Endothelial cell of umbilical vein (primary cell): Measurements from ENCODE around the gene JAZF1. TPM values are rescaled to one million over a fixed set of nuclear protein-coding genes. Genes with fewer than 3 reads are reported as not detected.

Experiments
- BruUV-seq: library from RNA; stranded (reverse); fragments of 400-500 nt; replicated peaks from 2 replicates; lab custom pipeline; 2021; lab: Mats Ljungman, UMichigan
- CTCF ChIA-PET: fragments of 300-600, 350-600 bp; sonication (Branson Sonifier 250); formaldehyde crosslinking; loops from one replicate; lab custom pipeline; 2021; ENCODE audit warnings: antibody characterized with exemption, inconsistent platforms; lab: Charles Lee
- POLR2A ChIA-PET: fragments of 300-600, 350-600 bp; sonication (Branson Sonifier 250); formaldehyde crosslinking; loops from one replicate; lab custom pipeline; 2021; ENCODE audit warnings: antibody characterized with exemption, inconsistent platforms; lab: Charles Lee
- DNase-seq: peaks from one replicate; pipeline ENCODE4 v3.0.0-alpha.2; 2011; ENCODE audit warnings: low read depth, low spot score
- FAIRE-seq: peaks from 2 replicates; lab custom pipeline; 2011; peaks lifted over from hg19 to GRCh38; lab: Jason Lieb, UNC
- H2AFZ ChIP-seq: 2 replicates; pipeline ENCODE4 v1.6.0; 2012; ENCODE audit warnings: low read depth, low read length, control low read depth, inconsistent platforms
- H3K27ac ChIP-seq: 2 replicates; pipeline ENCODE4 v1.5.1; 2011; ENCODE audit warnings: low read depth, mild to moderate bottlenecking, control low read depth, low read length, moderate library complexity; ENCODE audit not compliant: insufficient read depth
- H3K27me3 ChIP-seq, 2 experiments: 2 replicates each; pipeline versions ENCODE4 v1.6.0 to v1.6.1; 2011; ENCODE audit warnings: low read length in 2 of 2, mixed read lengths in 1 of 2; ENCODE audit not compliant: control insufficient read depth in 2 of 2, insufficient read depth in 2 of 2
- H3K36me3 ChIP-seq, 2 experiments: 2 replicates in 1 of 2; 3 replicates in 1 of 2; pipeline ENCODE4 v1.5.1; 2011; ENCODE audit warnings: low read length in 2 of 2, mild to moderate bottlenecking in 1 of 2, moderate library complexity in 1 of 2; ENCODE audit not compliant: control insufficient read depth in 2 of 2, insufficient read depth in 2 of 2; ENCODE audit errors: extremely low read depth in 1 of 2
- H3K4me1 ChIP-seq: 3 replicates; pipeline ENCODE4 v1.5.1; 2011; ENCODE audit warnings: mild to moderate bottlenecking, low read length; ENCODE audit not compliant: control insufficient read depth, insufficient read depth; ENCODE audit errors: extremely low read depth
- H3K4me2 ChIP-seq: 2 replicates; pipeline ENCODE4 v1.6.1; 2011; ENCODE audit warnings: low read length, control low read depth, mixed read lengths; ENCODE audit not compliant: insufficient read depth
- H3K4me3 ChIP-seq, 3 experiments: fragments of 200-600 bp in 1 of 3; sonication (generic), shearing (Covaris generic) in 1 of 3; replicated peaks in 1 of 3; 2 replicates each; pipeline ENCODE4 v1.5.1; 2011 to 2016; ENCODE audit warnings: control low read depth in 3 of 3, low read length in 3 of 3, mild to moderate bottlenecking in 2 of 3, inconsistent platforms in 1 of 3, low read depth in 1 of 3, moderate library complexity in 1 of 3; ENCODE audit not compliant: insufficient read depth in 1 of 3
- H3K79me2 ChIP-seq: 2 replicates; pipeline ENCODE4 v1.6.0; 2012; ENCODE audit warnings: low read length, inconsistent platforms; ENCODE audit not compliant: control insufficient read depth, insufficient read depth
- H3K9ac ChIP-seq: replicated peaks from 2 replicates; pipeline ENCODE3; 2011; ENCODE audit warnings: low read length, control low read depth; ENCODE audit not compliant: insufficient read depth; ENCODE audit errors: extremely low read depth
- H3K9me1 ChIP-seq: replicated peaks from 3 replicates; pipeline ENCODE4 v1.6.0; 2011; ENCODE audit warnings: mild to moderate bottlenecking, low read length; ENCODE audit not compliant: control insufficient read depth, insufficient read depth; ENCODE audit errors: extremely low read depth
- H3K9me3 ChIP-seq: replicated peaks from 2 replicates; pipeline ENCODE4 v1.5.1; 2012; ENCODE audit warnings: low read length, inconsistent platforms; ENCODE audit not compliant: control insufficient read depth, insufficient read depth
- H4K20me1 ChIP-seq: replicated peaks from 2 replicates; pipeline ENCODE3; 2011; ENCODE audit warnings: mild to moderate bottlenecking, low read length; ENCODE audit not compliant: control insufficient read depth, insufficient read depth; ENCODE audit errors: extremely low read depth
- EZH2 ChIP-seq: IDR thresholded peaks from 2 replicates; pipeline ENCODE4 v1.6.1; 2012; ENCODE audit warnings: borderline replicate concordance, low read depth, mild to moderate bottlenecking, moderate library complexity, low read length, inconsistent platforms; ENCODE audit not compliant: severe bottlenecking
- FOS ChIP-seq: IDR thresholded peaks from 2 replicates; pipeline ENCODE4 v1.6.1; 2011; ENCODE audit warnings: mild to moderate bottlenecking, low read length, moderate library complexity, borderline replicate concordance; ENCODE audit not compliant: insufficient read depth
- GATA2 ChIP-seq: IDR thresholded peaks from 2 replicates; pipeline ENCODE4 v1.7.0; 2011; ENCODE audit warnings: low read depth, mild to moderate bottlenecking, moderate library complexity, mixed read lengths, low read length; ENCODE audit not compliant: insufficient read length, insufficient read depth
- JUN ChIP-seq: IDR thresholded peaks from 2 replicates; pipeline ENCODE4 v1.6.1; 2011; ENCODE audit warnings: borderline replicate concordance, low read depth; ENCODE audit not compliant: insufficient read length, insufficient read depth
- MYC ChIP-seq: IDR thresholded peaks from one replicate; pipeline ENCODE4 v1.6.1; 2011; ENCODE audit warnings: mild to moderate bottlenecking, low read depth, low read length
- POLR2A ChIP-seq: IDR thresholded peaks from 2 replicates; pipeline ENCODE4 v1.6.1; 2012; ENCODE audit warnings: low read depth, mild to moderate bottlenecking, control low read depth, low read length
- POLR2AphosphoS5 ChIP-seq: IDR thresholded peaks from 2 replicates; pipeline ENCODE4 v1.6.1; 2012; ENCODE audit warnings: low read depth, mild to moderate bottlenecking, control low read depth, low read length, moderate library complexity; ENCODE audit not compliant: insufficient read depth
- dilution Hi-C: fragments of 300-500 bp; cut with MboI; formaldehyde crosslinking; loops from one replicate; pipeline ENCODE4 v1.15.0; 2019; ENCODE audit warnings: low sequenced_read_pairs; ENCODE audit not compliant: extremely low pct_ligation_motif_present
- intact Hi-C: fragments of 100-400 bp; cut with micrococcal nuclease; formaldehyde crosslinking; loops from one replicate; pipeline ENCODE4 v1.10.0; 2022
- polyA plus RNA-seq, 4 experiments: library from polyadenylated mRNA; depleted of rRNA in 3 of 4; stranded (reverse) in 3 of 4; unstranded in 1 of 4; fragments of >200 nt; gene quantifications; 2 replicates each; pipeline versions ENCODE4 v1.2.1 to v1.2.3, GENCODE V29; 2011 to 2012; ENCODE audit warnings: missing spikeins in 1 of 4
- total RNA-seq: library from RNA; stranded (reverse); gene quantifications from 2 replicates; pipeline ENCODE4 v1.2.3, GENCODE V29; 2021
- TF ChIP-seq, protein P1 (sequence below): IDR thresholded peaks from 2 replicates; pipeline ENCODE4 v1.6.1; 2011; ENCODE audit not compliant: insufficient read depth, insufficient read length
- TF ChIP-seq, protein P2 (sequence below), 2 donors: IDR thresholded peaks; 1 replicate in 1 of 2; 2 replicates in 1 of 2; pipeline ENCODE4 v1.5.1; 2011; ENCODE audit warnings: low read length in 2 of 2, mild to moderate bottlenecking in 2 of 2, moderate library complexity in 2 of 2, control low read depth in 1 of 2, inconsistent platforms in 1 of 2, low read depth in 1 of 2; ENCODE audit not compliant: insufficient read depth in 1 of 2; ENCODE audit errors: extremely low read depth in 1 of 2

JAZF1 gene
- total and polyA plus RNA-seq, 2 donors (not counting 3 experiments of a cell fraction or from before 2014, with no cell fraction given), result 2.5 to 16.9 TPM

DNA sequence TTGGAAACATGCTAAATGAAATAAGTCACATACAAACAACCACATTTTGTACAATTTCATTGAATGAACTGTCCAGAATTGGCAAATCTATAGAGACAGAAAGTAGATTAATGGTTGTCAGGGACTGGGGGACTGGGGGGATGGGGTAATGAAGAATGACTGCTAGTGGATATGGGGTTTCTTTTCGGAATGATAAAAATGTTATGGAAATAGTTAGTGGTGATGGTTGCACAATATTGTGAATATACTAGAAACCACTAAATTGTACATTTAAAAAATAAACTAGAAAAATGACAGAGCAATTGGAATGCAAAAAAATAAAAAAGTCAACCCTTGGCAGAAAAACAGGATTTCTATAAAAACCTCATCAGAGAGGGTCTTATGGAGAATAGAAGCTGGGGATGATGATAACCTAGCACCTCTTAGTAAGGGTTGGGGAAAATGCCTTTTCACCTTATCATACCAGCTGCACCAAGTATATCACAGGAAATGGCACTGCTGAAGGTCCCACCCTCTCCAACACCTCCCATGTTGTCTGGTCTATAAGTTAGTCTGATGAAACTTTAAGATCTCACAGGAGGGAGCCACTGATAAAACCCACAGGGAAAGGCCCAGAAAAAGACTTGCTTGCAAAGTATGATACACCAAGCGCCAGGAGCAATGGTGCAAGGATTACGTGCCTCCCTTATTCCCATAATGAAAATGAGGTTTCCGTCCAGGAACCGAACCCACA lies 23.1 kb upstream of the JAZF1 start:
- Histone ChIP-seq H3K4me2 (no peak overlapping the region), H3K27me3 (peaks cover 2 to 6% of the 10 kb centered on the region in 2 experiments), H4K20me1 (no peaks in the 10 kb centered on the region), H3K36me3 (no peaks in the 10 kb centered on the region), H3K9me3 (no peaks in the 10 kb centered on the region), H3K4me3 (no peak overlapping the region), H3K79me2 (no peaks in the 10 kb centered on the region), H3K4me1 (peaks cover 15% of the 10 kb centered on the region), H2AFZ (no peak overlapping the region), H3K9me1 (no peaks in the 10 kb centered on the region), H3K27ac (no peak overlapping the region), H3K9ac (no peak overlapping the region)
- FAIRE-seq, result no peak
- TF ChIP-seq FOS (no peak), JUN (no peak), POLR2AphosphoS5 (no peak), GATA2 (no peak), MYC (no peak), EZH2 (no peak), POLR2A (no peak)
- TF ChIP-seq, protein P1, sequence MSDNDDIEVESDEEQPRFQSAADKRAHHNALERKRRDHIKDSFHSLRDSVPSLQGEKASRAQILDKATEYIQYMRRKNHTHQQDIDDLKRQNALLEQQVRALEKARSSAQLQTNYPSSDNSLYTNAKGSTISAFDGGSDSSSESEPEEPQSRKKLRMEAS, result no peak
- TF ChIP-seq, protein P2, sequence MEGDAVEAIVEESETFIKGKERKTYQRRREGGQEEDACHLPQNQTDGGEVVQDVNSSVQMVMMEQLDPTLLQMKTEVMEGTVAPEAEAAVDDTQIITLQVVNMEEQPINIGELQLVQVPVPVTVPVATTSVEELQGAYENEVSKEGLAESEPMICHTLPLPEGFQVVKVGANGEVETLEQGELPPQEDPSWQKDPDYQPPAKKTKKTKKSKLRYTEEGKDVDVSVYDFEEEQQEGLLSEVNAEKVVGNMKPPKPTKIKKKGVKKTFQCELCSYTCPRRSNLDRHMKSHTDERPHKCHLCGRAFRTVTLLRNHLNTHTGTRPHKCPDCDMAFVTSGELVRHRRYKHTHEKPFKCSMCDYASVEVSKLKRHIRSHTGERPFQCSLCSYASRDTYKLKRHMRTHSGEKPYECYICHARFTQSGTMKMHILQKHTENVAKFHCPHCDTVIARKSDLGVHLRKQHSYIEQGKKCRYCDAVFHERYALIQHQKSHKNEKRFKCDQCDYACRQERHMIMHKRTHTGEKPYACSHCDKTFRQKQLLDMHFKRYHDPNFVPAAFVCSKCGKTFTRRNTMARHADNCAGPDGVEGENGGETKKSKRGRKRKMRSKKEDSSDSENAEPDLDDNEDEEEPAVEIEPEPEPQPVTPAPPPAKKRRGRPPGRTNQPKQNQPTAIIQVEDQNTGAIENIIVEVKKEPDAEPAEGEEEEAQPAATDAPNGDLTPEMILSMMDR (IDR thresholded peaks at IDR 0.05; ENCODE audit: extremely low read depth in 1 of 2, insufficient read depth in 1 of 2, low read depth in 1 of 2, low read length in 2 of 2), result no peak
- DNase-seq, result no peak
- dilution Hi-C loops (no loop called here), intact Hi-C loops (no loop called here)
- ChIA-PET POLR2A (no interaction called here), CTCF (interaction anchor here (0.8 kb wide), 1 partner anchor 16 kb away, joined by 3 read pairs; no protein-coding TSS in a partner anchor)
- BruUV-seq, result no TSS peak
